SK-N-SH treated with all-trans-retinoic acid at 6 μM for 48 hours (cell line): ENCODE measurements around the gene HDAC4.

Source experiments
- ARNTL ChIP-seq: fragments of 450-650 bp; formaldehyde crosslinking; IDR thresholded peaks from 2 replicates; pipeline ENCODE4 v1.5.0; 2020; ENCODE audit warnings: low read depth, mild to moderate bottlenecking, moderate library complexity, borderline replicate concordance
- RARB ChIP-seq: fragments of 250-450 bp; sonication (Bioruptor Pico); IDR thresholded peaks from 2 replicates; pipeline ENCODE4 v1.8.0; 2021; ENCODE audit warnings: mild to moderate bottlenecking, moderate library complexity
- TF ChIP-seq, protein P1 (sequence below): fragments of 250-450 bp; sonication (Bioruptor Pico); IDR thresholded peaks from 2 replicates; pipeline ENCODE4 v1.8.0; 2020; ENCODE audit warnings: mild to moderate bottlenecking, moderate library complexity, borderline replicate concordance

DNA sequence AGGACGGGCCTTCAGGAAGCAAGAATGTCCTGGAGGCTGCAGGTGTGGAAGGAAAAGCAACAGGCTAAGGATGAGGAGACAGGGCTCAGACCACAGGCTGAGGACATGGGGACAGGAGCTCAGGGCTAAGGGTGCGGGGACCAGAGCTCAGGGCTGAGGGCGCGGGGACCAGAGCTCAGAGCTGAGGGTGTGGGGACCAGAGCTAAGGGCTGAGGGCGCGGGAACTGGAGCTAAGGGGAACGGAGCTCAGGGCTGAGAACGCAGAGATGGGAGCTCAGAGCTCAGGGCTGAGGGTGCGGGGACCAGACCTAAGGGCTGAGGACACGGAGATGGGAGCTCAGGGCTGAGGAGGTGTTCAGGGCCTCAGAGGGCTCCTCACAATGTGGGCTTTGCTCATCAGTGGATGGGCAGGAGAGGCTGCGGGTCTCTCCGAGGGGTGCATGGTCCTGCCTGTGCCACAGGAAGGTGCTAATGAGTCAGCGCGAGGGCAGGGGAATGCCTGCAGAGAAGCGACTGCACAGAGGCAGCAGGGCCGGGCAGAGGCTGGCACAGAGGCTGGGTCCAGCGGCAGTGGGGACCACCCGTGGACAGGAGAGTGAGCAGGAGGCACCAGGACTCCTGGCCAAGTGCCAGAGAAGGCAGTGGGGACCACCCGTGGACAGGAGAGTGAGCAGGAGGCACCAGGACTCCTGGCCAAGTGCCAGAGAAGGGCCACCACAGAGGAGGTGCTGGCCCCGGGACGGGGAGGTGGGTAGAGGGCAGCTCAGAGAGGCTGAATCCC is 281.3 kb downstream of the HDAC4 start:
- TF ChIP-seq ARNTL (CRISPR knock-in tag) (no peak), RARB (CRISPR knock-in tag) (no peak)
- TF ChIP-seq, protein P1, sequence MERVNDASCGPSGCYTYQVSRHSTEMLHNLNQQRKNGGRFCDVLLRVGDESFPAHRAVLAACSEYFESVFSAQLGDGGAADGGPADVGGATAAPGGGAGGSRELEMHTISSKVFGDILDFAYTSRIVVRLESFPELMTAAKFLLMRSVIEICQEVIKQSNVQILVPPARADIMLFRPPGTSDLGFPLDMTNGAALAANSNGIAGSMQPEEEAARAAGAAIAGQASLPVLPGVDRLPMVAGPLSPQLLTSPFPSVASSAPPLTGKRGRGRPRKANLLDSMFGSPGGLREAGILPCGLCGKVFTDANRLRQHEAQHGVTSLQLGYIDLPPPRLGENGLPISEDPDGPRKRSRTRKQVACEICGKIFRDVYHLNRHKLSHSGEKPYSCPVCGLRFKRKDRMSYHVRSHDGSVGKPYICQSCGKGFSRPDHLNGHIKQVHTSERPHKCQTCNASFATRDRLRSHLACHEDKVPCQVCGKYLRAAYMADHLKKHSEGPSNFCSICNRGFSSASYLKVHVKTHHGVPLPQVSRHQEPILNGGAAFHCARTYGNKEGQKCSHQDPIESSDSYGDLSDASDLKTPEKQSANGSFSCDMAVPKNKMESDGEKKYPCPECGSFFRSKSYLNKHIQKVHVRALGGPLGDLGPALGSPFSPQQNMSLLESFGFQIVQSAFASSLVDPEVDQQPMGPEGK (CRISPR knock-in tag): no peak
